NCI-H524 (cell line): ENCODE results near the gene SLC10A7.

Source experiments
- DNase-seq, 2 experiments: peaks; one replicate each; lab custom pipeline; 2025; lab: John Stamatoyannopoulos, UW

SLC10A7 gene

DNA sequence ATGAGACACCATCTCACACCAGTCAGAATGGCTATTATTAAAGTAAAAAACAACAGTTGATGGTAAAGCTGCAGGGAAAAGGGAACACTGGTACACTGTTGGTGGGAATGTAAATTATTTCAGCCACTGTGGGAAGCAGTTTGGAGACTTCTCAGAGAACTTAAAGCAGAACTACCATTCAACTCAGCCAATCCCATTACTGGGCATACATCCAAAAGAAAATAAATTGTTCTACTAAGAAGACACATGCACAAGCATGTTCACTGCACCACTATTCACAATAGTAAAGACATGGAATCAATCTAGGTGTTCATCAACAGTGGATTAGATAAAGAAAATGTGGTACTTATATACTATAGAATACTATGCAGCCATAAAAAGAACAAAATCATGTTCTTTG lies 172.4 kb downstream of the SLC10A7 start:
- DNase-seq: no peak

DNA sequence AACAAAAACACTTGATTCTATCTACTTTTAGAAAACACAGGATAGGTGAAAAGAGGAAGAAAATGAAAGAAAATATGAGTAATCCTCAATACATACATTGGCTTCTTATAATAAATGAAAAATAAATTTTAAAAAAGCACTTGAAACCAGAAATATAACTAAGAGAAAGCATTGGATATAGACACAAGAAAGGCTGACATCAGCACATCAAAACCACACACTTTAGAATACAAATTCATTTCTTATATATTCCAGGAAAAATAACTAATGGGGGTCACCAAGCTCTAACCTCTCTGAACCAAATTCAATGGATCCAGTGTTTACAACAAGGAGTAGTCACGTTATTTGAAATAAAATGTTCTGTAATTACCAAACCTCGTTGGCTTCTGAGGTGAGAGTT lies 173.9 kb downstream of the SLC10A7 start:
- no peak for DNase-seq

DNA sequence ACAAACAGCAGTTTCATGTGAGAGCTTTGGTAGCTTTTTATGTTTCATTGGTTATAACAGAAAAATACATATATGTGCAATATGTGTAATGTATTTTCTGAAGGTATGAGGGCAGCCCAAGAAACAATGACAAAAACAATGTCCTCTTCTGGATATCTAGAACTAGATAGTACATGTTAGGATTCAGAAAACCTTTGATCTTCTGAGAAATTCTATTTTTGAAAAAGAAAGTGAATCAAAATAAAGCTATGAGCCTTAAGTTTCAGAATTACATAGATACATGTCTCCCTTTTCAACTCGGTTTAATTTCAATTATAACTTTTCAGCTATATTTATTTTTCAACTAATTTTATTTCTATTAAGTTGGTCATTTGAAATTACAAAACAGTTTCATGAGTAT lies 175.5 kb downstream of the SLC10A7 start:
- DNase-seq: no peak

GRCh38 chr4:146343776-146344175 lies 178.0 kb downstream of the SLC10A7 start:
- DNase-seq: no peak

DNA sequence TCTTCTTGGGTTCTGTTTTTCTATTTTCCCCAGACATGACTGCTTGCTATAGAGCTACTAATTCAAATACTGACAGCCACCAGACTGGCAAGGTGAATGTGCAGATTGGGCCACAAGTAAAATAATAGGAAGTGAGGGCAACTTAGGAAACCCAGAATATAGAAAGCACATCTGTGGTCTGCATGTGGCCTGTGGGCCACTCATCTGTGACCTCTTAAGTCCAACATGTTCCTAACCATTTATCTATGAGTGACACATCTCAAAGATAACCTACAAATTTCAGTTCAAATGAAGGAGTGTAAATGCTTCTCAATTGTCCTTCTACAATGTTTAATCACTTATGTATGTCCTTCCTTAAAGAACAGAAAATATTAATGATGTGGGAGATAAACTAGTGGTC lies 178.5 kb downstream of the SLC10A7 start:
- no peak for DNase-seq

DNA sequence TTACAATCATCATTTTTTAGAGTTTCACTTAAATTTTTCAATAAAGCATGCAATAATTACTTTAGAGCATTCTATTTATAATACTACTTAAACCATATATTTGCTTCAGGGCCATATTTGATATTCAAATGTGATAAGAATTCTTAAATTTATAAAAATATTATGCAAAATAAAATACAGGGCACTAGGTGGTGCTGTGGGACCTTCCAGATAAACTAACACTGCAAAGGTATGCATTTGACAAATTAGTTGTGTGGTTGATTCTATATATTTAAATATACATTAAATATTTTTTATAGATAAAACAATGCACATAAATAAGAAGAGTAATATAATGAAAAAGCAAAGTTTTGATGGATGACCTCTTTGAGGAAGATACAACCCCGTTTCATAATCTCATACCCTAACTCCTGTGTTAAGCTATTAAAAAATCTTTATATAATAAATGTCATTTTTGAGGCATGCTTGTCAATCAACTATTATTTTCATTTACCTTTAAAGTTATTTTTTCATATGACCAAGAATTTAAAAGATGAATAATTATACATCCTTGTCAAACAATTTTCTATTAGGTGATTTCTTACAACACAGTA lies 179.0 kb downstream of the SLC10A7 start:
- peak in 1 of 2 experiments; percentile 22 for DNase-seq

- DNase-seq: peak in 1 of 2 experiments; percentile 0
These were observed 180.9 kb downstream of the SLC10A7 start for GRCh38 chr4:146340798-146341197.

DNA sequence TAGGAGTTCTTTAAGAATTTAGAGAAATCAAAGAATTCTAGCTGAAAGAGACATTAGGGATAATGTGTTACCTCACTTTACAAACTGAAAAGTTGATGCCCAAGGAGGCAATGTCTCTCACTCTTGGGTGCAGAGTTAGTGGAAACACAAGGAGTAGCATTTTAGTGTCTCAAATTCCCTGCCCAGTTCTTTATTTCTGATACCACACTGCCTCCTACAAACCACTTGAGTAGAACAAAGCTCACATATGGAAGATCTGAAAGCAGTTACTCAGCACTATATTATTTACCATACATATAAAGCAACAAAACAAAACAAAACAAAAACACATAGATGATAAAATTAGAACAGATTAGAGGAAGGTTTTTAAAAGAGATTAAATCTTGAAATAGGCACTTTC lies 183.2 kb downstream of the SLC10A7 start:
- DNase-seq: peak in 1 of 2 experiments; percentile 14

- no peak for DNase-seq
These were observed 185.3 kb downstream of the SLC10A7 start for GRCh38 chr4:146336410-146336807.

DNA sequence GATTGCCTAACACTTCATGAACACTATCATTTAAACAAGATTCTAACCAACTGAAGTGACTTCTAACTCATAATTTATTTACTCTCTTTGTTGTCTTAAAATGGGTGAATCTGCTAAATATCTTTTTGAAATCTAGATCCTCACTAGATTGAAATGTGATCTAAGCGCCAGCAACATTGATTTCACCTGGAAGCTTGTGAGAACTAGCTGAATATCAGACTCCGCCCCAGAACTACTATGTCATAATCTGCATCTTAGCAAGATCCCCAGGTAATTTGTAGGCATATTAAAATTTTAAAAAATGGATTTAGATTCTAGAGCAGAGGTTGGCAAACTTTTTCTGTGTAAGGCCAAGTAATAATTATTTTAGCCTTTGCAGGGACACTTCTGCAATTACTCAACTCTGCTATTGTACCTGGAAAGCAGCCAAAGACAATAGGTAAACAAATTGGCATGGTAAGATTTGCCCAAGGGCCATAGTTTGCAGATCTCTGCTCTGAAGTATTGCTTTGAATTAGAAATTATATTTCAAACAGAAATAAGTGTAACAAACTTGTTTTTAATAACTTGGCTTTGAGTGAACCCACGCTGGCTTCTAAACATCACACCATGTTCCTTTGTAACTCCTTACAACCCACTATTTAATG lies 185.9 kb downstream of the SLC10A7 start:
- no peak for DNase-seq

GRCh38 chr4:146334862-146335449 lies 186.8 kb downstream of the SLC10A7 start:
- no peak for DNase-seq

- no peak for DNase-seq
These were observed 187.9 kb downstream of the SLC10A7 start for GRCh38 chr4:146333895-146334262.

- DNase-seq: no peak
These were observed 188.4 kb downstream of the SLC10A7 start for GRCh38 chr4:146333187-146333894.

DNA sequence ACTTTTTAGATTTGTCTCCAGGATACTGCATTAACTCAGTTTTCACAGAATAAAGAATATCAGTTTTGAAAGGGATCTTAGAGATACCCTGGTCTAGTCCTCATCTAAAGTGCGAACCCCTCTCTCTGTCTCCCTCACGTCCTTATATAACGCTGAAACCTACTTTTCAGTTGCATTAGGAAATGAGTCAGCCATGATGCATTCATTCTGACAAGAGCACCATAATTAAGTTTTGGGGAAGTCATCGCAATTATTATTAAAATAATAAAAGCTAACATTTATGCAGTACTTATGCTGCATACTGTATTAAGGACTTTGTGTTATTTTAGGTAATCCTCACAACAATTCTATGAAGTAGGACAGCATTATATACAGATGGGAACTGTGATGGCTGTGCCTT lies 191.3 kb downstream of the SLC10A7 start:
- DNase-seq: no peak

DNA sequence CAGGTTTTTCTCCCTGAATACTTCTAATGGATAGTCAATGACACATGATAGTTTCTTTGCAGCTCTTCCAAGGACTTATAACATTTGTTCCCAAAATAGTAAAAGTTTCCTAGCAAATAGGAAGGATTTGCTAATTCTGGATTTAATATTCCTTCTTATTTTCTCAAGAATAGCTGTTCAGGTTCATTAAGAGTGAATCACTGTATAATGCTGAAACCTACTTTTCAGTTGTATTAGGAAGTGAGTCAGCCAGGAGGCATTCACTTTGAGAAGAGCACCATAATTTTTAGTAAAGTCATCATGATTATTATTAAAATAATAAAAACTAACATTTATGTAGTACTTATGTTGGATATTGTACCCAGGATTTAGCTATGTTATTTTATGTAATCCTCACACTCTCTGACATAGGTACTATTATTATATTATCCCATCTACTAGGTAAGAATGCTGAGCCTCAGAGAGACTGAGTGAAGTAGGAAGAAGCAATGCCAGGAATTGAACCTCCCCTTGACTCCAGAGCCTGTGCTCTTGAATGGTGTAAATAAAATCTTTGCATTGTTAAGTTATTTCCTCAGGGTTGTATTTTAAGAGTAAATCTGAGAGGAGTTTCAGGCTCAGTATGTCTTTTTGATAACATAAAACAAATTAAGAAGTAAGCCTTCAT lies 192.6 kb downstream of the SLC10A7 start:
- no peak for DNase-seq

- no peak for DNase-seq
These were observed 193.7 kb downstream of the SLC10A7 start for GRCh38 chr4:146327859-146328650.

GRCh38 chr4:146318894-146319293 lies 202.8 kb downstream of the SLC10A7 start:
- no peak for DNase-seq

GRCh38 chr4:146317783-146318182 lies 204.0 kb downstream of the SLC10A7 start:
- no peak for DNase-seq

- DNase-seq: no peak
These were observed 206.6 kb downstream of the SLC10A7 start for GRCh38 chr4:146315184-146315583.

DNA sequence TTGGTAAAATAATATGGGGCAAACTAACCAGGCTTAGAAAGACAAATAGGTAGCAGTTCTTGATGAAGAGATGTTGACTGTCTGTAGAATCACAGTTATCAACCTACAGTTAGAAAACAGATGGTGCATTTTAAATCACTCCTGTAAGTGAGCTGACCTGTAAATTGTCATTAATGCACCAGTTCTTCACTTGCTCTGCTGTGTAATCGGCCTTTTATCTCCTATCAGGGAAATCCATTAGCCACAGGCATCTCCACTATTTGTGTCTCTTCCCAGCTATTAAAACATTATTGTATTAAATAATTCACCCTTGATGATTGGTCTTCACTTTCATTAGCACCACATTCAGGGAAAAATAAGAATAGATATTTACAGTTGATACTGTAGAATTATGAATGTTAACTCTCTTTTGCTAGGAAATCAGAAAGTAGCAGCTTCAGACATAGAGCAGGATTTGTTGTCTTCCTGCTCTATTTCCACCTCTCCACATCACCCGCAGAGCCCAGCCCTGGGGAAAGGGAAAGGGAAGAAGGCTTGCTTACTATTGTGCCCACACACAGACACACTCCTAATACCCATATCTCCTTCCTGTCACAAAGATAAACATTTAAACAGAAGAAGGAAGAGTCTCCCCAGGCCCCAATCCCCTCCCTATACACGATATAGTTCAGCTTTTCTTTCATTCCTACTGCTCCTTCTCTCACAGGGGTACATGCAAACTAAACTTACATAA lies 210.3 kb downstream of the SLC10A7 start:
- DNase-seq: peak in 1 of 2 experiments; percentile 5
